HepG2 (cell line): ENCODE measurements around the gene ARHGEF39. TPM values are rescaled to one million over a fixed set of nuclear protein-coding genes. Genes with fewer than 3 reads are reported as not detected.

ENCODE experiments used
- ARNT ChIP-seq: fragments of 450-650 bp; IDR thresholded peaks from 2 replicates; pipeline ENCODE4 v1.6.1; 2017
- FLYWCH1 ChIP-seq: sonication (generic); formaldehyde crosslinking; IDR thresholded peaks from 2 replicates; pipeline ENCODE4 v1.8.1; 2023; ENCODE audit warnings: mild to moderate bottlenecking, missing genetic modification reagents
- HDAC6 ChIP-seq: fragments of 200-600 bp; sonication (generic); IDR thresholded peaks from 2 replicates; pipeline ENCODE4 v1.7.0; 2017; ENCODE audit warnings: mild to moderate bottlenecking, antibody characterized with exemption, low read length, low read depth
- HMG20B ChIP-seq: conservative IDR thresholded peaks from 2 replicates; pipeline ENCODE4 v1.6.1; 2016; ENCODE audit warnings: missing genetic modification reagents, missing compliant biosample characterization
- IRF2 ChIP-seq: IDR thresholded peaks from 2 replicates; pipeline ENCODE4 v1.6.1; 2018; ENCODE audit warnings: missing genetic modification reagents, missing compliant biosample characterization
- MLLT10 ChIP-seq: sonication (generic); formaldehyde crosslinking; IDR thresholded peaks from 2 replicates; pipeline ENCODE4 v1.4.0; 2020; ENCODE audit warnings: missing genetic modification reagents
- NONO ChIP-seq, 2 experiments: fragments of 450-650 bp in 1 of 2; sonication (generic) in 1 of 2; formaldehyde crosslinking in 1 of 2; IDR thresholded peaks in 1 of 2; conservative IDR thresholded peaks in 1 of 2; 2 replicates each; pipeline versions ENCODE4 v1.6.1 to v1.8.0; 2017 to 2022; ENCODE audit warnings: mild to moderate bottlenecking in 1 of 2, missing genetic modification reagents in 1 of 2, moderate library complexity in 1 of 2
- PRMT3 ChIP-seq: sonication (generic); formaldehyde crosslinking; IDR thresholded peaks from 2 replicates; pipeline ENCODE4 v1.8.1; 2022; ENCODE audit warnings: low read depth, mild to moderate bottlenecking, moderate library complexity, missing genetic modification reagents, borderline replicate concordance
- SIN3B ChIP-seq: fragments of 150-350 bp; IDR thresholded peaks from 2 replicates; pipeline ENCODE4 v1.6.1; 2014; ENCODE audit warnings: low read length
- ZBTB3 ChIP-seq: sonication (generic); formaldehyde crosslinking; IDR thresholded peaks from 2 replicates; pipeline ENCODE4 v1.4.0; 2020; ENCODE audit warnings: low read depth, mild to moderate bottlenecking, moderate library complexity, missing genetic modification reagents, borderline replicate concordance
- ZBTB8A ChIP-seq: sonication (generic); formaldehyde crosslinking; IDR thresholded peaks from 2 replicates; pipeline ENCODE4 v1.4.0; 2020; ENCODE audit warnings: mild to moderate bottlenecking, low read depth, missing genetic modification reagents, borderline replicate concordance
- ZEB1 ChIP-seq: IDR thresholded peaks from 2 replicates; pipeline ENCODE4 v1.6.1; 2012; ENCODE audit warnings: mild to moderate bottlenecking, low read depth, inconsistent platforms; ENCODE audit not compliant: insufficient replicate concordance
- ZMYM3 ChIP-seq: sonication (generic); formaldehyde crosslinking; IDR thresholded peaks from 2 replicates; pipeline ENCODE4 v1.5.1; 2020; ENCODE audit warnings: mild to moderate bottlenecking, missing genetic modification reagents
- ZNF101 ChIP-seq: sonication (generic); formaldehyde crosslinking; IDR thresholded peaks from 2 replicates; pipeline ENCODE4 v1.4.0; 2020; ENCODE audit warnings: mild to moderate bottlenecking, low read depth, missing genetic modification reagents, borderline replicate concordance
- ZNF343 ChIP-seq: sonication (generic); formaldehyde crosslinking; IDR thresholded peaks from 2 replicates; pipeline ENCODE4 v1.4.0; 2020; ENCODE audit warnings: mild to moderate bottlenecking, missing genetic modification reagents
- ZNF530 ChIP-seq: sonication (generic); formaldehyde crosslinking; IDR thresholded peaks from 2 replicates; pipeline ENCODE4 v1.5.0; 2020; ENCODE audit warnings: low read depth, mild to moderate bottlenecking, missing genetic modification reagents
- ZNF567 ChIP-seq: sonication (generic); formaldehyde crosslinking; IDR thresholded peaks from 2 replicates; pipeline ENCODE4 v1.8.1; 2023; ENCODE audit warnings: mild to moderate bottlenecking, missing genetic modification reagents, borderline replicate concordance
- ZNF83 ChIP-seq: sonication (generic); formaldehyde crosslinking; IDR thresholded peaks from 2 replicates; pipeline ENCODE4 v1.4.0; 2020; ENCODE audit warnings: missing genetic modification reagents, mild to moderate bottlenecking, borderline replicate concordance
- polyA plus RNA-seq, 8 experiments: library from polyadenylated mRNA; depleted of rRNA in 3 of 8; stranded (reverse) in 7 of 8; unstranded in 1 of 8; fragments of >200 nt; fragmentation: Illumina TruSeq in 4 of 8; extraction: Trizol in 4 of 8; gene quantifications; 2 replicates each; pipeline versions ENCODE4 v1.2.1 to v1.2.3, GENCODE V29; 2011 to 2016; ENCODE audit warnings: low read depth in 4 of 8, missing spikeins in 1 of 8, mixed read lengths in 1 of 8; ENCODE audit not compliant: insufficient read depth in 1 of 8
- total RNA-seq, 5 experiments: library from RNA; depleted of rRNA; stranded (reverse); fragments of >200 nt; fragmentation: Illumina TruSeq; extraction: Trizol; gene quantifications; 2 replicates each; pipeline ENCODE4 v1.2.3, GENCODE V29; 2016; ENCODE audit warnings: low read depth in 1 of 5
- TF ChIP-seq, protein P1 (sequence below): sonication (generic); formaldehyde crosslinking; IDR thresholded peaks from 2 replicates; pipeline ENCODE4 v1.5.0; 2020; ENCODE audit warnings: missing genetic modification reagents
- TF ChIP-seq, protein P2 (sequence below): sonication (generic); formaldehyde crosslinking; IDR thresholded peaks from 2 replicates; pipeline ENCODE4 v1.9.0; 2022; ENCODE audit warnings: low read depth, missing genetic modification reagents
- TF ChIP-seq, protein P3 (sequence below): sonication (generic); formaldehyde crosslinking; IDR thresholded peaks from 2 replicates; pipeline ENCODE4 v1.9.0; 2021; ENCODE audit warnings: missing genetic modification reagents, mild to moderate bottlenecking, borderline replicate concordance
- TF ChIP-seq, protein P4 (sequence below): fragments of 450-650 bp; IDR thresholded peaks from 2 replicates; pipeline ENCODE4 v1.6.1; 2017; ENCODE audit warnings: mild to moderate bottlenecking

The ARHGEF39 gene
- total and polyA plus RNA-seq, 2 of the 13 experiments (the other 11 are each of a cell fraction or from before 2014, with no cell fraction given) = 11.2 to 12.3 TPM

DNA sequence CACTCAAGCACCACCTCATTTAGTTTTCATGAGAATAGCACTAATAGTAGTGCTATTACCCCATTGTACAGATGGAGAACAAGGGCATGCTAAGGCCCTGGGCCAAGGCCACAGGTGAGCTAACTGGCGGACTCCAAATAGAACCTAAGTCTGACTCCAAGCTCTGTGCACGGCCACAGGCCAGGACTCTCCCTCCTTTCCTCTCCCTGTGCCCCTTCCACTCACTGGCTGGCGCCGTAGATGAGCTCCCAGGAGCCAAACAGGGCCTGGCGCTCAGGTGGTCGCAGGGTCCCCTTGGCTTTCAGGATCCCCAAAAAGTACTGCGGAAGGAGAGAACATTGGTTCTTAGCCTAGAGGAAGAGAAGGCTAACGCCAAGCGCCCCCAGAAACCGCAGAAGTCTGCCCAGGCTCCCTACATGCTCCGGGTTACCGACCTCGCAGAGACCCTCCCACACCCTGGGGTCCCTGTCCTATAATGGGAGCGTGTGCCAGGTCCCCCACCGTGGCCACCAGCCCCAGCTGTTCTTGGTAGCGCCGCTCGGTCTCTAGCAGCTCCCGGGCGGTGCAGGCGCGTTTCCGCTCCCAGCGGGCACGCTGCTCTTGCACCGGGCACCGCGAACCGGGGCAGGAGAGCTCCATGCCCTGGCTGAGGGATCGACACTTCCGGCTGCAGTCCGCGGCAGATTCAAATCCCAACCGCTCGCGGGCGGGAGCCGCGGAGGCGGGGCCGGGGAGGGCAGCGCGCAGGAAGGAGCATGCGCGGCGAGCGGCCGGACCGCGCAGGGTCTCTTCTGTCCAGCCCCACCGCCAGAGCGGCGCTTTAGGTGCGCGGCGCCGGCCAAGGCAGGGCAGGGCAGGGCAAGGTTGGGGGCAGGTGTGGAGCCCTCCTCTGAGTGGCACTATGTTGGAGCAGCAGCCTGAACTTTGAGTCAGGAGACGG lies at the start of gene ARHGEF39 (continued):
- peak; percentile 52; the same call in 1 of the 2 replicates for TF ChIP-seq HMG20B (CRISPR knock-in tag)
- TF ChIP-seq SIN3B = peak; percentile 76
- no peak for TF ChIP-seq ZNF530 (CRISPR knock-in tag)
- no peak for TF ChIP-seq ZBTB3 (CRISPR knock-in tag)
- TF ChIP-seq ZNF101 (CRISPR knock-in tag) = 0 out of 2 replicates have a peak, but pooled peaks have one; percentile 2
- TF ChIP-seq, protein P1, sequence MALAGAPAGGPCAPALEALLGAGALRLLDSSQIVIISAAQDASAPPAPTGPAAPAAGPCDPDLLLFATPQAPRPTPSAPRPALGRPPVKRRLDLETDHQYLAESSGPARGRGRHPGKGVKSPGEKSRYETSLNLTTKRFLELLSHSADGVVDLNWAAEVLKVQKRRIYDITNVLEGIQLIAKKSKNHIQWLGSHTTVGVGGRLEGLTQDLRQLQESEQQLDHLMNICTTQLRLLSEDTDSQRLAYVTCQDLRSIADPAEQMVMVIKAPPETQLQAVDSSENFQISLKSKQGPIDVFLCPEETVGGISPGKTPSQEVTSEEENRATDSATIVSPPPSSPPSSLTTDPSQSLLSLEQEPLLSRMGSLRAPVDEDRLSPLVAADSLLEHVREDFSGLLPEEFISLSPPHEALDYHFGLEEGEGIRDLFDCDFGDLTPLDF = peak; percentile 99
- TF ChIP-seq, protein P2, sequence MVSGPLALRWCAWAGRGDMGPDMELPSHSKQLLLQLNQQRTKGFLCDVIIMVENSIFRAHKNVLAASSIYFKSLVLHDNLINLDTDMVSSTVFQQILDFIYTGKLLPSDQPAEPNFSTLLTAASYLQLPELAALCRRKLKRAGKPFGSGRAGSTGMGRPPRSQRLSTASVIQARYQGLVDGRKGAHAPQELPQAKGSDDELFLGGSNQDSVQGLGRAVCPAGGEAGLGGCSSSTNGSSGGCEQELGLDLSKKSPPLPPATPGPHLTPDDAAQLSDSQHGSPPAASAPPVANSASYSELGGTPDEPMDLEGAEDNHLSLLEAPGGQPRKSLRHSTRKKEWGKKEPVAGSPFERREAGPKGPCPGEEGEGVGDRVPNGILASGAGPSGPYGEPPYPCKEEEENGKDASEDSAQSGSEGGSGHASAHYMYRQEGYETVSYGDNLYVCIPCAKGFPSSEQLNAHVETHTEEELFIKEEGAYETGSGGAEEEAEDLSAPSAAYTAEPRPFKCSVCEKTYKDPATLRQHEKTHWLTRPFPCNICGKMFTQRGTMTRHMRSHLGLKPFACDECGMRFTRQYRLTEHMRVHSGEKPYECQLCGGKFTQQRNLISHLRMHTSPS = peak; percentile 91
- TF ChIP-seq MLLT10 (CRISPR knock-in tag) = no peak; the same call in 1 of the 2 replicates
- TF ChIP-seq ZEB1 = peak; percentile 28
- TF ChIP-seq ZNF343 (CRISPR knock-in tag) = 0 out of 2 replicates have a peak, but pooled peaks have one; percentile 59
- peak; percentile 25; the same call in 1 of the 2 replicates for TF ChIP-seq IRF2 (CRISPR knock-in tag)
- TF ChIP-seq ZNF567 (CRISPR knock-in tag) = no peak
- no peak for TF ChIP-seq NONO (IDR thresholded peaks at IDR 0.05)
- peak; percentile 98 for TF ChIP-seq NONO (CRISPR knock-in tag; conservative IDR thresholded peaks at IDR 0.05)
- no peak for TF ChIP-seq HDAC6
- TF ChIP-seq FLYWCH1 (CRISPR knock-in tag) = 0 out of 2 replicates have a peak, but pooled peaks have one; percentile 48
- TF ChIP-seq, protein P3, sequence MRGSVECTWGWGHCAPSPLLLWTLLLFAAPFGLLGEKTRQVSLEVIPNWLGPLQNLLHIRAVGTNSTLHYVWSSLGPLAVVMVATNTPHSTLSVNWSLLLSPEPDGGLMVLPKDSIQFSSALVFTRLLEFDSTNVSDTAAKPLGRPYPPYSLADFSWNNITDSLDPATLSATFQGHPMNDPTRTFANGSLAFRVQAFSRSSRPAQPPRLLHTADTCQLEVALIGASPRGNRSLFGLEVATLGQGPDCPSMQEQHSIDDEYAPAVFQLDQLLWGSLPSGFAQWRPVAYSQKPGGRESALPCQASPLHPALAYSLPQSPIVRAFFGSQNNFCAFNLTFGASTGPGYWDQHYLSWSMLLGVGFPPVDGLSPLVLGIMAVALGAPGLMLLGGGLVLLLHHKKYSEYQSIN (CRISPR knock-in tag) = no peak
- TF ChIP-seq ZNF83 (CRISPR knock-in tag) = no peak
- TF ChIP-seq ZBTB8A (CRISPR knock-in tag) = no peak
- TF ChIP-seq PRMT3 (CRISPR knock-in tag) = peak; percentile 98
- TF ChIP-seq ARNT = no peak
- TF ChIP-seq ZMYM3 (CRISPR knock-in tag) = peak; percentile 65
- TF ChIP-seq, protein P4, sequence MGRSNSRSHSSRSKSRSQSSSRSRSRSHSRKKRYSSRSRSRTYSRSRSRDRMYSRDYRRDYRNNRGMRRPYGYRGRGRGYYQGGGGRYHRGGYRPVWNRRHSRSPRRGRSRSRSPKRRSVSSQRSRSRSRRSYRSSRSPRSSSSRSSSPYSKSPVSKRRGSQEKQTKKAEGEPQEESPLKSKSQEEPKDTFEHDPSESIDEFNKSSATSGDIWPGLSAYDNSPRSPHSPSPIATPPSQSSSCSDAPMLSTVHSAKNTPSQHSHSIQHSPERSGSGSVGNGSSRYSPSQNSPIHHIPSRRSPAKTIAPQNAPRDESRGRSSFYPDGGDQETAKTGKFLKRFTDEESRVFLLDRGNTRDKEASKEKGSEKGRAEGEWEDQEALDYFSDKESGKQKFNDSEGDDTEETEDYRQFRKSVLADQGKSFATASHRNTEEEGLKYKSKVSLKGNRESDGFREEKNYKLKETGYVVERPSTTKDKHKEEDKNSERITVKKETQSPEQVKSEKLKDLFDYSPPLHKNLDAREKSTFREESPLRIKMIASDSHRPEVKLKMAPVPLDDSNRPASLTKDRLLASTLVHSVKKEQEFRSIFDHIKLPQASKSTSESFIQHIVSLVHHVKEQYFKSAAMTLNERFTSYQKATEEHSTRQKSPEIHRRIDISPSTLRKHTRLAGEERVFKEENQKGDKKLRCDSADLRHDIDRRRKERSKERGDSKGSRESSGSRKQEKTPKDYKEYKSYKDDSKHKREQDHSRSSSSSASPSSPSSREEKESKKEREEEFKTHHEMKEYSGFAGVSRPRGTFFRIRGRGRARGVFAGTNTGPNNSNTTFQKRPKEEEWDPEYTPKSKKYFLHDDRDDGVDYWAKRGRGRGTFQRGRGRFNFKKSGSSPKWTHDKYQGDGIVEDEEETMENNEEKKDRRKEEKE = no peak
